OCI-LY3 (cell line): ENCODE measurements around the gene ROBO2.
A peak's percentile ranks its signal among the peaks of the same experiment; 100 is the strongest.

ENCODE experiments used
- H2AFZ ChIP-seq: fragments of 200-600, 300-600 bp; shearing (Covaris generic); 2 replicates; pipeline ENCODE4 v1.6.0; 2014; ENCODE audit warnings: antibody characterized with exemption, low read depth, low read length
- H3K27ac ChIP-seq: fragments of 200-600, 300-600 bp; sonication (generic); 2 replicates; pipeline ENCODE4 v1.5.1; 2014; ENCODE audit warnings: mild to moderate bottlenecking, low read length, moderate library complexity, mixed read lengths
- H3K27me3 ChIP-seq: fragments of 200-600, 300-600 bp; sonication (generic); 2 replicates; pipeline ENCODE4 v1.6.1; 2014; ENCODE audit warnings: low read depth, low read length, mixed read lengths
- H3K36me3 ChIP-seq: fragments of 200-600, 300-600 bp; sonication (generic); replicated peaks from 2 replicates; pipeline ENCODE3; 2014; ENCODE audit warnings: low read depth, low read length, mixed read lengths
- H3K4me1 ChIP-seq: fragments of 300-600, 200-600 bp; sonication (generic); 2 replicates; pipeline ENCODE4 v1.6.1; 2014; ENCODE audit warnings: low read length, mixed read lengths
- H3K4me2 ChIP-seq: fragments of 200-600, 300-600 bp; sonication (generic); 2 replicates; pipeline ENCODE4 v1.6.1; 2014; ENCODE audit warnings: low read length, mixed read lengths
- H3K4me3 ChIP-seq: fragments of 300-600, 200-600 bp; sonication (generic); 2 replicates; pipeline ENCODE4 v1.5.1; 2014; ENCODE audit warnings: antibody characterized with exemption, mild to moderate bottlenecking, low read length, moderate library complexity
- H3K79me2 ChIP-seq: fragments of 300-600, 200-600 bp; shearing (Covaris generic); 2 replicates; pipeline ENCODE4 v1.6.1; 2014; ENCODE audit warnings: mild to moderate bottlenecking, low read length, mixed read lengths
- H3K9ac ChIP-seq: fragments of 300-600, 200-600 bp; shearing (Covaris generic); 2 replicates; pipeline ENCODE4 v1.6.0; 2014; ENCODE audit warnings: mild to moderate bottlenecking, low read length, moderate library complexity
- H3K9me3 ChIP-seq: fragments of 200-600, 300-600 bp; shearing (Covaris generic); 2 replicates; pipeline ENCODE4 v1.6.1; 2014; ENCODE audit warnings: low read length, mixed read lengths; ENCODE audit not compliant: insufficient read depth
- H4K20me1 ChIP-seq: fragments of 200-600, 300-600 bp; sonication (generic); 2 replicates; pipeline ENCODE4 v1.6.1; 2016; ENCODE audit warnings: low read length, mixed read lengths; ENCODE audit not compliant: insufficient read depth
- EZH2phosphoT487 ChIP-seq: fragments of 200-600 bp; shearing (Covaris generic); IDR thresholded peaks from 2 replicates; pipeline ENCODE4 v1.6.1; 2018; ENCODE audit warnings: antibody characterized with exemption, mixed run types, low read depth
- TF ChIP-seq, protein P1 (sequence below): fragments of 200-600, 300-600 bp; sonication (generic); IDR thresholded peaks from 2 replicates; pipeline ENCODE4 v1.5.1; 2014; ENCODE audit warnings: antibody characterized with exemption, low read length, low read depth

Gene ROBO2

DNA sequence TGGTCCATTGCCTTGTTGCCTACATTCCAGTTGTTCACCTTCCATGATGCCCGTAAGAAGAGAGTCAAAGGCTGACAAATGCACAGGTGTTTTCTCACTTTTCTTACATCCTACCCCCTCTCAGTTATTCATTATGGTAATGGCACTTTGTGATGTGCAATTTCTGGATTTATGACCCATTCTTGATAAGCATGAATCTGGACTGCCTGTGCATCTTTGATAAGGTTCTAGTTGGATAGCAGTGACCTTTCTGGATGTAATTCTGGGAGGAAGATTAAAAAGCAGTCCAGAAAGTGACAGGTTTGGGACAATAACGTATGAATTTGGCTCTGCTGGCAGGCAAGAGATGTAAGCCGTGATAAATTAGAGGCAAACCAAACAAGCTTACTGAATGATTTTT, 101.5 kb downstream of the ROBO2 start:
- Histone ChIP-seq H3K79me2 (no peaks in the 10 kb centered on the region), H3K4me3 (no peak overlapping the region), H3K9me3 (no peaks in the 10 kb centered on the region), H4K20me1 (no peaks in the 10 kb centered on the region), H2AFZ (no peak overlapping the region), H3K4me1 (no peaks in the 10 kb centered on the region), H3K27me3 (no peaks in the 10 kb centered on the region), H3K27ac (no peak overlapping the region), H3K9ac (no peak overlapping the region), H3K4me2 (no peak overlapping the region), H3K36me3 (no peaks in the 10 kb centered on the region)
- no peak for TF ChIP-seq EZH2phosphoT487
- TF ChIP-seq, protein P1, sequence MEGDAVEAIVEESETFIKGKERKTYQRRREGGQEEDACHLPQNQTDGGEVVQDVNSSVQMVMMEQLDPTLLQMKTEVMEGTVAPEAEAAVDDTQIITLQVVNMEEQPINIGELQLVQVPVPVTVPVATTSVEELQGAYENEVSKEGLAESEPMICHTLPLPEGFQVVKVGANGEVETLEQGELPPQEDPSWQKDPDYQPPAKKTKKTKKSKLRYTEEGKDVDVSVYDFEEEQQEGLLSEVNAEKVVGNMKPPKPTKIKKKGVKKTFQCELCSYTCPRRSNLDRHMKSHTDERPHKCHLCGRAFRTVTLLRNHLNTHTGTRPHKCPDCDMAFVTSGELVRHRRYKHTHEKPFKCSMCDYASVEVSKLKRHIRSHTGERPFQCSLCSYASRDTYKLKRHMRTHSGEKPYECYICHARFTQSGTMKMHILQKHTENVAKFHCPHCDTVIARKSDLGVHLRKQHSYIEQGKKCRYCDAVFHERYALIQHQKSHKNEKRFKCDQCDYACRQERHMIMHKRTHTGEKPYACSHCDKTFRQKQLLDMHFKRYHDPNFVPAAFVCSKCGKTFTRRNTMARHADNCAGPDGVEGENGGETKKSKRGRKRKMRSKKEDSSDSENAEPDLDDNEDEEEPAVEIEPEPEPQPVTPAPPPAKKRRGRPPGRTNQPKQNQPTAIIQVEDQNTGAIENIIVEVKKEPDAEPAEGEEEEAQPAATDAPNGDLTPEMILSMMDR: no peak

DNA sequence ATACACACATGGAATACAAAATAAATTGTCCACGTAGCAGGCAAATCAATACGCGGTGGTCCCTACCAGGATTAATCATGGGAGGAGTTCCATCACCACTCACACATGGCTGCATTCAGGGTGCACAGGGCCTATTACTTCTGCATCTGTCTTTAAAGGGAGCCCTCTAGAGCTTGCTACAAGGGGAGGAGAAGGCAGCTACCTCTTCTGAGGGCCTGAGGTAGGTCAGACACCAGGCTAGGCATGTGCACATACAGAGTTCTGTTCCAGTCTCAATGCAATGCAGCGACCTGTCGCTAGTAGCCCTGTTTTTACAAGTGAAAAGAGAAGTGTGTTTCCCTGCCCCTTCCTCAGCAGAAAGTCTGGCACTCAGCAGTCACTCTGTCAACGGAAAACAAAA, 102.7 kb downstream of the ROBO2 start:
- Histone ChIP-seq H3K9ac (no peak overlapping the region), H3K79me2 (no peaks in the 10 kb centered on the region), H3K36me3 (no peaks in the 10 kb centered on the region), H3K9me3 (no peaks in the 10 kb centered on the region), H3K4me1 (peaks cover under 1% of the 10 kb centered on the region; the same call in 1 of the 2 replicates), H3K27ac (no peak overlapping the region), H2AFZ (no peak overlapping the region), H3K27me3 (no peaks in the 10 kb centered on the region), H4K20me1 (no peaks in the 10 kb centered on the region), H3K4me2 (no peak overlapping the region), H3K4me3 (no peak overlapping the region)
- TF ChIP-seq, protein P1: no peak
- no peak for TF ChIP-seq EZH2phosphoT487

DNA sequence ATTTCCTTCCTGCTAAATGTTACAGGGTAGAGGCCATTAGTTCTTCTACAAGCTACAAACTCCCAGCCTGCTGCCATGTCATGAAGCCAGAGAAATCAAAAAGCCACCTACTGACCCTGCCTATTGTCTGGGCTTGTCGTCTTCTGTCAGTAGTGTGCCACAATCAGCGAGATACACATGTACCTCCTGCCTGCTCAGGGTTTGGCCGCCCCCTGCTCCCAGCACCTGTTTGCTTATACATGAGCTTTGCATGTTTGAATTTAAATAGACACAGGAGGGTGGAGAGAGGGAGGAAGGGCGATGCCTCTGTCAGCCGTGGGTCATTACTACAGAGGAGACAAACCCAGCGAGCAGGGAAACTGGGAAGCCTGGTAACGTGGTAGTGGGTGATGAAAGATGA, 106.1 kb downstream of the ROBO2 start:
- H3K9ac ChIP-seq: no peak overlapping the region
- no peak overlapping the region for H3K4me2 ChIP-seq
- H4K20me1 ChIP-seq: no peaks in the 10 kb centered on the region
- H3K4me1 ChIP-seq: peaks cover 12% of the 10 kb centered on the region
- no peaks in the 10 kb centered on the region for H3K27me3 ChIP-seq
- H3K4me3 ChIP-seq: no peak overlapping the region
- H3K36me3 ChIP-seq: no peaks in the 10 kb centered on the region
- H3K27ac ChIP-seq: no peak overlapping the region
- TF ChIP-seq, protein P1: no peak
- TF ChIP-seq EZH2phosphoT487: no peak
- H2AFZ ChIP-seq: peak overlapping the region; percentile 22; the same call in 1 of the 2 replicates
- H3K9me3 ChIP-seq: no peaks in the 10 kb centered on the region; the same call in 1 of the 2 replicates
- no peaks in the 10 kb centered on the region for H3K79me2 ChIP-seq

DNA sequence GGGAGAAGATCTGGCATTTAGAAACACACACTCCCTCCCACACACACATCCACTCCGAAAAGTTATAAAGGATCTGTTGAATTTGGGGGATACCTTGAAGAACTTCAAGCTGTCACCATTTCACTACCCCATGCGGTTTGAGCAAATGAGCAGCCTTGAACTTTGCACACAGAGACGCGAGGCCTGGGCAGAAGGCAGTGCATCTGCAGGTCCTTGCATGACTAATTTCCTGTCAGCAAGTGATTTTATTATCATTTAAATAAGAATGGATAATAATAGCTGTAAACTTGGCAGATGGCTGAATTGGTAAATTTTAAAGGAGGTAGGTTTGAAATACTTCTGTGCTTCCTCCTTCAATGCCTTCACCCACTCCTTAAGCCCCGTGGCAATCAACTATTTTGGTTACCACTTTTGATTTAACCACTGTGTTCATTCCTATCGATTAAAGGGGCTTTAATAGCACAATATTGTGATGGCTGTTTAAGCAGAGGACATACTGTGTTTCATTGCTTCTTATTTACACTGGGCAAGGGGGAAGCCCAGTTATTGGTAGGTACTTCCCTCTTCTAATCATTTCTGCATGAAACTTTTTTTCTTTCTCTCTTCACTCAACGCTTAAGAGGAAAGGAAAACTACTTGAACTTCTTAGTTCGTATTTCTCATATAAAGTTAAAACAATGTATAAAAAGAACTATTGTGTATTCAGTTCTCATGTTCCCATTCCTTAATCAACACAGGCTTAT, 108.1 kb downstream of the ROBO2 start:
- Histone ChIP-seq H3K79me2 (no peaks in the 10 kb centered on the region), H3K4me3 (peak overlapping the region; percentile 42; the same call in 1 of the 2 replicates), H3K9me3 (no peaks in the 10 kb centered on the region; the same call in 1 of the 2 replicates), H3K36me3 (no peaks in the 10 kb centered on the region), H3K27ac (0 out of 2 replicates have a peak overlapping the region, but pooled peaks have one; percentile 14), H3K27me3 (no peaks in the 10 kb centered on the region), H4K20me1 (no peaks in the 10 kb centered on the region), H3K4me1 (peaks cover 12% of the 10 kb centered on the region), H3K4me2 (peak overlapping the region; percentile 61), H3K9ac (no peak overlapping the region), H2AFZ (peak overlapping the region; percentile 50; the same call in 1 of the 2 replicates)
- no peak for TF ChIP-seq EZH2phosphoT487
- TF ChIP-seq, protein P1: no peak
